ENCODE results near the gene PRPH. TPM values are rescaled to one million over a fixed set of nuclear protein-coding genes. Genes with fewer than 3 reads are reported as not detected.
"Not testable (repeated sequence)": the region's sequence is repeated elsewhere in the genome, so short reads cannot be mapped to it uniquely, and the experiment has no call there.

Gene PRPH
- total RNA-seq (under 1 TPM in 4 of 9 donors, not detected in 5; 0.36 to 0.70 (median 0.54) TPM), polyA plus RNA-seq (under 1 TPM; 0.11 to 0.27 TPM)
- long read RNA-seq, donor 1 = 0 reads
- long read RNA-seq, donor 2 = 0 reads
- long read RNA-seq, donor 3 = 0 reads

DNA sequence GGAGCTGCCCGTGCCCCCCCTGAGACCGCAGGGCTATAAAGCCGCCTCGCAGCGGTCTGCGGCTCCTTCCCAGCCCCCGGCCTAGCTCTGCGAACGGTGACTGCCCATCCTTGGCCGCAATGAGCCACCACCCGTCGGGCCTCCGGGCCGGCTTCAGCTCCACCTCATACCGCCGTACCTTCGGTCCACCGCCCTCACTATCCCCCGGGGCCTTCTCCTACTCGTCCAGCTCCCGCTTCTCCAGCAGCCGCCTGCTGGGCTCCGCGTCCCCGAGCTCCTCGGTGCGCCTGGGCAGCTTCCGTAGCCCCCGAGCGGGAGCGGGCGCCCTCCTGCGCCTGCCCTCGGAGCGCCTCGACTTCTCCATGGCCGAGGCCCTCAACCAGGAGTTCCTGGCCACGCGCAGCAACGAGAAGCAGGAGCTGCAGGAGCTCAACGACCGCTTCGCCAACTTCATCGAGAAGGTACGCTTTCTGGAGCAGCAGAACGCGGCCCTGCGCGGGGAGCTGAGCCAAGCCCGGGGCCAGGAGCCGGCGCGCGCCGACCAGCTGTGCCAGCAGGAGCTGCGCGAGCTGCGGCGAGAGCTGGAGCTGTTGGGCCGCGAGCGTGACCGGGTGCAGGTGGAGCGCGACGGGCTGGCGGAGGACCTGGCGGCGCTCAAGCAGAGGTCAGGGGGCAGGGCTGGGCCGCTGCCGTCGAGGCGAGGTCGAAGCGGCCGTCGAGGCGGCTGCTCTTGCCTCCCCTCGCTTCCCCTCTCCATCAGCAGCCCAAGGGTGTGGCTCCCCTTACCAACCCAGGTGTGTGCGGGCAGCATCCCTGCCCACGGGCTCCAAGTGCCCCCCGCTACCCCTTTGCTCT is at the start of gene PRPH:
TSS of gene PRPH (plus strand) at position 66 of the 855 bp plus-strand sequence. CDS start at position 120, 54 bp downstream.
- Histone ChIP-seq H3K4me1 (peaks cover 0 to 37% (median 18%) of the 10 kb centered on the region in 12 donors), H3K27me3 (peaks cover 33 to 57% (median 48%) of the 10 kb centered on the region in 9 donors), H3K27ac (no peak within 1 kb of the TSS), H3K4me3 (peak within 1 kb of the TSS in 3 of 12 donors; percentile 12 to 25 (median 18)), H3K9me3 (no peaks in the 10 kb centered on the region), H3K36me3 (no peaks in the 10 kb centered on the region)
- TF ChIP-seq, protein P1, sequence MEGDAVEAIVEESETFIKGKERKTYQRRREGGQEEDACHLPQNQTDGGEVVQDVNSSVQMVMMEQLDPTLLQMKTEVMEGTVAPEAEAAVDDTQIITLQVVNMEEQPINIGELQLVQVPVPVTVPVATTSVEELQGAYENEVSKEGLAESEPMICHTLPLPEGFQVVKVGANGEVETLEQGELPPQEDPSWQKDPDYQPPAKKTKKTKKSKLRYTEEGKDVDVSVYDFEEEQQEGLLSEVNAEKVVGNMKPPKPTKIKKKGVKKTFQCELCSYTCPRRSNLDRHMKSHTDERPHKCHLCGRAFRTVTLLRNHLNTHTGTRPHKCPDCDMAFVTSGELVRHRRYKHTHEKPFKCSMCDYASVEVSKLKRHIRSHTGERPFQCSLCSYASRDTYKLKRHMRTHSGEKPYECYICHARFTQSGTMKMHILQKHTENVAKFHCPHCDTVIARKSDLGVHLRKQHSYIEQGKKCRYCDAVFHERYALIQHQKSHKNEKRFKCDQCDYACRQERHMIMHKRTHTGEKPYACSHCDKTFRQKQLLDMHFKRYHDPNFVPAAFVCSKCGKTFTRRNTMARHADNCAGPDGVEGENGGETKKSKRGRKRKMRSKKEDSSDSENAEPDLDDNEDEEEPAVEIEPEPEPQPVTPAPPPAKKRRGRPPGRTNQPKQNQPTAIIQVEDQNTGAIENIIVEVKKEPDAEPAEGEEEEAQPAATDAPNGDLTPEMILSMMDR (IDR thresholded peaks at IDR 0.05) = no peak
- TF ChIP-seq POLR2A (IDR thresholded peaks at IDR 0.05) = no peak
- intact Hi-C loops (cut with DNase I) = no loop called here
- DNase-seq = peak in 1 of 5 donors; percentile 64
- peak in 1 of 4 donors; percentile 50 for ATAC-seq
- WGBS, 4 donors = 6 to 12% (median 12%) methylated on average over 43 to 82 of the region's 82 CpGs

DNA sequence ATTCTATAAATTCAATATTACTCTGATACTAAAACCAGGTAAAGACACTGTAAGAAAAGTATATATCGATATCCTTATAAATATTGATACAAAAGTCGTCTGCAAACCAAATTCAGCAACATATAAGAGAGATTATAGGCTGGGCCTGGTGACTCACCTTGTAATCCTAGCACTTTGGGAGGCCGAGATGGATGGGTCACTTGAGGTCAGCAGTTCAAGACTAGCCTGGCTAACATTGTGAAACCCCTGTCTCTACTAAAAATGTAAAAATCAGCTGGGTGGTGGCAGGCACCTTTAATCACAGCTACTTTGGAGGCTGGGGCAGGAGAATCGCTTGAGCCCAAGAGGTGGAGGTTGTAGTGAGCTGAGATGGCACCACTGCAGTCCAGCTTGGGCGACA is 43.6 kb upstream of the PRPH start:
- Histone ChIP-seq H3K4me3 (no peak overlapping the region), H3K9me3 (no peaks in the 10 kb centered on the region), H3K27ac (no peak overlapping the region), H3K36me3 (no peaks in the 10 kb centered on the region), H3K27me3 (no peaks in the 10 kb centered on the region), H3K4me1 (peaks cover 0 to 6% (median 0%) of the 10 kb centered on the region in 12 donors)
- DNase-seq (no peak), ATAC-seq (no peak)
- intact Hi-C loops (cut with DNase I) = no loop called here
- 94 to 97% (median 94%) methylated on average over 5 of the region's 5 CpGs for WGBS, 4 donors
- TF ChIP-seq POLR2A (IDR thresholded peaks at IDR 0.05) = no peak
- TF ChIP-seq, protein P1 (IDR thresholded peaks at IDR 0.05) = no peak

DNA sequence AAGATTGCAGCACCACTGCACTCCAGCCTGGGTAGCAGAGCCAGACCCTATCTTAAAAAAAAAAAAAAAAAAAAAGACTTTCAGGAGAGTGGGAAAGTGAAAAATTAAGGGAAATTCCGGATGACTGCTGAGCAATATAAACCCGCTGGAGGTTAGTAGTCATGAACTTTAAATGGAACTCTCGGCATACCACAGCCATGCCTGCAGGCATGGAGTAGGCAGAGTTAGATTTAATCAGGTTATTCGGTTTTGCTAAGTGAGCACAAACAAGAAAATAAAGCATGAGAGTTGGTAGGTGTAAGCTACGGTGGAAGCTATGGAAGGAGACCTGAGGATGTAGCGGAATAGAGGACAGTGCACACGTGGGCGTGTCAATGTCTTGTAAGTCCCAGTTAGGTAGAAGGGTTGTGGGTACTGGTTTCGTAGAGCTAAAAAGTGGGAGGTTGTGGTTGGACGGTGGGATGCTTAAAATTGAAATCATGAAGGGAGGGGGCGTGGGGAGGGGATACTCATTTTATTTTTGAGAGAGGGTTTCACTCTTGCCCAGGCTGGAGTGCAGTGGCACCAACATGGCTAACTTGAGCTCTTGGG is 41.8 kb upstream of the PRPH start:
- intact Hi-C loops (cut with DNase I) = no loop called here
- 93 to 95% (median 94%) methylated on average over 11 of the region's 11 CpGs for WGBS, 4 donors
- ATAC-seq (no peak), DNase-seq (no peak)
- Histone ChIP-seq H3K4me1 (peaks cover 0 to 13% (median 0%) of the 10 kb centered on the region in 12 donors), H3K36me3 (no peaks in the 10 kb centered on the region), H3K27ac (no peak overlapping the region), H3K4me3 (no peak overlapping the region), H3K9me3 (no peaks in the 10 kb centered on the region), H3K27me3 (no peaks in the 10 kb centered on the region)
- TF ChIP-seq POLR2A (IDR thresholded peaks at IDR 0.05) = no peak
- TF ChIP-seq, protein P1 (IDR thresholded peaks at IDR 0.05) = no peak

DNA sequence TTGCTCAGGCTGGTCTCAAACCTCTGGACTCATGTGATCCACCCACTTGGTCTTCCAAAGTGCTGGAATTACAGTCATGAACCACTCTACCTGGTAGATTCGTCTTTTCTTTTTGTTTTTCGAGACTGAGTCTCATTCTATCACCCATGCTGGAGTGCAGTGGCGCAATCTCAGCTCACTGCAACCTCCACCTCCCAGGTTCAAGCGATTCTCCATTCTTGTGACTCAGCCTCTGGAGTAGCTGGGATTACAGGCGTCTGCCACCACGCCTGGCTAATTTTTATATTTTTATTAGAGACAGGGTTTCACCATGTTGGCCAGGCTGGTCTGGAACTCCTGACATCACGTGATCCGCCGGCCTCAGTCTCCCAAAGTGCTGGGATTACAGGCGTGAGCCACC is 39.5 kb upstream of the PRPH start:
- 94 to 98% (median 97%) methylated on average over 10 of the region's 10 CpGs for WGBS, 4 donors

More for the DNA sequence above, 39.5 kb upstream of the PRPH start:
- H3K4me3 ChIP-seq; H3K9me3 ChIP-seq; H3K36me3 ChIP-seq; intact Hi-C loops (cut with DNase I); H3K27ac ChIP-seq; H3K27me3 ChIP-seq; DNase-seq; ATAC-seq: not testable (repeated sequence)
- peaks cover 0 to 19% (median 1%) of the 10 kb centered on the region in 12 donors for H3K4me1 ChIP-seq

Data from heart left ventricle (tissue), 16 donors.